Measurements from ENCODE around the gene CDK13.

CDK13 gene

DNA sequence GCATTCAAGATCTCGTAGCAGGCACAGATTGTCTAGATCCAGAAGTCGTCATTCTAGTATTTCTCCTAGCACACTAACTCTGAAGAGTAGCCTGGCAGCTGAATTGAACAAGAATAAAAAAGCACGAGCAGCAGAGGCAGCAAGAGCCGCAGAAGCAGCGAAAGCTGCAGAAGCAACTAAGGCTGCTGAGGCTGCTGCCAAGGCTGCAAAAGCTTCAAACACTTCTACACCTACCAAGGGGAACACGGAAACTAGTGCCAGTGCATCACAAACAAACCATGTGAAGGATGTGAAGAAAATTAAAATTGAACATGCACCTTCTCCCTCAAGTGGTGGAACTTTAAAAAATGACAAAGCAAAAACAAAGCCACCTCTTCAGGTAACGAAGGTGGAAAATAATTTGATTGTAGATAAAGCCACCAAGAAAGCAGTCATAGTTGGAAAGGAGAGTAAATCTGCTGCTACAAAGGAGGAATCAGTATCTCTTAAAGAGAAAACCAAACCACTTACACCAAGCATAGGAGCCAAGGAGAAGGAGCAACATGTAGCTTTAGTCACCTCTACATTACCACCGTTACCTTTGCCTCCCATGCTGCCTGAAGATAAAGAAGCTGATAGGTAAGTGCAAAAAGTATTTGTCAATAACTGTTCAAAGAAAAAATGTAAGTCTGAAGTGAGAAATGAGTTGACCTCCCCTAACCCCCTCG, 37.7 kb downstream of the CDK13 start:
- Histone ChIP-seq H2BK12ac (ENCODE audit: low read length in 2 of 2) (no peak overlapping the region), H2AFZ (ENCODE audit: low read depth, low read length) (no peak overlapping the region), H2AK5ac (ENCODE audit: low read length, severe bottlenecking) (no peak overlapping the region), H3K4me1 (ENCODE audit: control insufficient read depth, insufficient read depth, low read depth, low read length) (peaks cover 5% of the 10 kb centered on the region), H4K8ac (ENCODE audit: low read length) (no peak overlapping the region), H3K27ac (ENCODE audit: low read length, poor library complexity, severe bottlenecking) (no peak overlapping the region), H3K14ac (ENCODE audit: low read length in 2 of 2) (no peak overlapping the region), H3K9me3 (ENCODE audit: control insufficient read depth, low read length) (no peaks in the 10 kb centered on the region), H3K27me3 (ENCODE audit: control insufficient read depth in 1 of 2, insufficient read depth in 1 of 2, low read length in 2 of 2) (no peaks in the 10 kb centered on the region), H2BK5ac (ENCODE audit: low read depth, low read length, poor library complexity, severe bottlenecking) (no peak overlapping the region), H3K23ac (ENCODE audit: low read length in 2 of 2) (no peak overlapping the region), H3K18ac (ENCODE audit: low read depth in 1 of 2, low read length in 2 of 2) (no peak overlapping the region), H3K4me3 (ENCODE audit: insufficient read depth in 1 of 2, low read depth in 1 of 2, low read length in 2 of 2) (no peak overlapping the region), H2BK15ac (ENCODE audit: low read depth, poor library complexity, severe bottlenecking) (no peak overlapping the region), H3K79me1 (replicated peaks; ENCODE audit: low read length, poor library complexity, severe bottlenecking) (peaks cover 9% of the 10 kb centered on the region), H3K9ac (ENCODE audit: low read length) (no peak overlapping the region), H3K4ac (ENCODE audit: low read depth in 1 of 2, low read length in 2 of 2) (no peak overlapping the region), H4K91ac (ENCODE audit: low read length) (no peak overlapping the region), H3K36me3 (ENCODE audit: control insufficient read depth in 1 of 2, insufficient read depth in 2 of 2, low read depth in 1 of 2, low read length in 2 of 2) (peaks cover 12 to 29% of the 10 kb centered on the region in 2 experiments), H2BK120ac (ENCODE audit: low read depth, low read length) (no peak overlapping the region), H3K4me2 (ENCODE audit: low read length, poor library complexity, severe bottlenecking) (no peak overlapping the region)
- 95% methylated on average over 5 of the region's 9 CpGs for WGBS
- DNase-seq, result no peak

DNA sequence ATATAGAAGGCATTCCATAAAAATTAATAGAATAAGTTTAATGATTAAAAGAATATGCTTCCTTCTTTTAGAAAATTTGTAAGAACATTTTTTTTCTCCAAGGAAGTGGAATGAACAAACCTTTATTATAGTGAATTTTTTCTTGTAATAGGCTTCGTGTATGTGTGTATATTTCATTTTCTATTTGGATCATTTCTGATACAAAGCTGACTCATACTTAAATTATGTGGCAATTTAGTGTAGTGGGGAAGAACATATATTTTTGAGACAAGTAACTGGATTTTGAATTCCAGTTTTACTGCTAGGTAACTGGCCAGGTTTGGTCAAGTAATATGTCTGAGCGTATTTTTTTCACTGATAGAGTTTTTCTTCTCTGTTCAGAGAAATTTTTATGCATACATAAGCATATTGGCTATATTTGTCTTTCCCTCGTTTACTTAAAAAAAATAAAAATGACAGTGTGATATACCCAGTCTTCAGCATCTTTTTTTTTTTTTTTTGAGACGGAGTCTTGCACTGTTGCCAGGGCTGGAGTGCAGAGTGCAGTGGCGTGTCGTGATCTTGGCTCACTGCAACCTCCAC, 50.8 kb downstream of the CDK13 start:
- Histone ChIP-seq H3K27me3 (ENCODE audit: control insufficient read depth in 1 of 2, insufficient read depth in 1 of 2, low read length in 2 of 2) (no peaks in the 10 kb centered on the region), H2AFZ (ENCODE audit: low read depth, low read length) (no peak overlapping the region), H3K18ac (ENCODE audit: low read depth in 1 of 2, low read length in 2 of 2) (no peak overlapping the region), H3K23ac (ENCODE audit: low read length in 2 of 2) (no peak overlapping the region), H2BK15ac (ENCODE audit: low read depth, poor library complexity, severe bottlenecking) (no peak overlapping the region), H3K14ac (ENCODE audit: low read length in 2 of 2) (no peak overlapping the region), H3K9me3 (ENCODE audit: control insufficient read depth, low read length) (no peaks in the 10 kb centered on the region), H3K79me1 (replicated peaks; ENCODE audit: low read length, poor library complexity, severe bottlenecking) (peaks cover 10% of the 10 kb centered on the region), H2BK120ac (ENCODE audit: low read depth, low read length) (no peak overlapping the region), H3K27ac (ENCODE audit: low read length, poor library complexity, severe bottlenecking) (no peak overlapping the region), H3K4me1 (ENCODE audit: control insufficient read depth, insufficient read depth, low read depth, low read length) (peaks cover 4% of the 10 kb centered on the region), H3K4me2 (ENCODE audit: low read length, poor library complexity, severe bottlenecking) (no peak overlapping the region), H3K9ac (ENCODE audit: low read length) (no peak overlapping the region), H2AK5ac (ENCODE audit: low read length, severe bottlenecking) (no peak overlapping the region), H4K91ac (ENCODE audit: low read length) (no peak overlapping the region), H3K4me3 (ENCODE audit: insufficient read depth in 1 of 2, low read depth in 1 of 2, low read length in 2 of 2) (no peak overlapping the region), H3K36me3 (ENCODE audit: control insufficient read depth in 1 of 2, insufficient read depth in 2 of 2, low read depth in 1 of 2, low read length in 2 of 2) (peaks cover 2 to 46% of the 10 kb centered on the region in 2 experiments), H2BK5ac (ENCODE audit: low read depth, low read length, poor library complexity, severe bottlenecking) (no peak overlapping the region), H4K8ac (ENCODE audit: low read length) (no peak overlapping the region), H3K4ac (ENCODE audit: low read depth in 1 of 2, low read length in 2 of 2) (no peak overlapping the region), H2BK12ac (ENCODE audit: low read length in 2 of 2) (no peak overlapping the region)
- DNase-seq, result no peak
- WGBS, result 100% methylated on average over 5 of the region's 6 CpGs

DNA sequence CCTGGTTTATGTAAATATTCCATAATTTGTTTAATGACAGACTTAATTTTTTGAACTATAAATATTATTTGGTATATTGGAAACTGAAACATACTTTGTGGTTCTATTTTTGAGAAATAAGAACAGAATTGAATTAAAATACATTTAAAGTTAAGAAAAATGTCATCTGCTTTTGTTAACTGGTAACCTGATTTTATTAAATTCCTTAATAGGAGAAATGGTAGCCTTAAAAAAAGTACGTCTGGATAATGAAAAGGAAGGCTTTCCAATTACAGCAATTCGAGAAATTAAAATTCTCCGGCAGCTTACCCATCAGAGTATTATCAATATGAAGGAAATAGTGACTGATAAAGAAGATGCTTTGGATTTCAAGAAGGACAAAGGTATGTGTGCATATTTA, 51.6 kb downstream of the CDK13 start:
- Histone ChIP-seq H3K14ac (ENCODE audit: low read length in 2 of 2) (no peak overlapping the region), H2BK120ac (ENCODE audit: low read depth, low read length) (no peak overlapping the region), H3K18ac (ENCODE audit: low read depth in 1 of 2, low read length in 2 of 2) (no peak overlapping the region), H2AK5ac (ENCODE audit: low read length, severe bottlenecking) (no peak overlapping the region), H4K91ac (ENCODE audit: low read length) (no peak overlapping the region), H2BK5ac (ENCODE audit: low read depth, low read length, poor library complexity, severe bottlenecking) (no peak overlapping the region), H2AFZ (ENCODE audit: low read depth, low read length) (no peak overlapping the region), H3K4ac (ENCODE audit: low read depth in 1 of 2, low read length in 2 of 2) (no peak overlapping the region), H3K4me2 (ENCODE audit: low read length, poor library complexity, severe bottlenecking) (no peak overlapping the region), H2BK12ac (ENCODE audit: low read length in 2 of 2) (no peak overlapping the region), H2BK15ac (ENCODE audit: low read depth, poor library complexity, severe bottlenecking) (no peak overlapping the region), H3K79me1 (replicated peaks; ENCODE audit: low read length, poor library complexity, severe bottlenecking) (peaks cover 10% of the 10 kb centered on the region), H3K9ac (ENCODE audit: low read length) (no peak overlapping the region), H3K27ac (ENCODE audit: low read length, poor library complexity, severe bottlenecking) (no peak overlapping the region), H3K23ac (ENCODE audit: low read length in 2 of 2) (no peak overlapping the region), H4K8ac (ENCODE audit: low read length) (no peak overlapping the region), H3K36me3 (ENCODE audit: control insufficient read depth in 1 of 2, insufficient read depth in 2 of 2, low read depth in 1 of 2, low read length in 2 of 2) (peaks cover 2 to 46% of the 10 kb centered on the region in 2 experiments), H3K4me3 (ENCODE audit: insufficient read depth in 1 of 2, low read depth in 1 of 2, low read length in 2 of 2) (no peak overlapping the region), H3K9me3 (ENCODE audit: control insufficient read depth, low read length) (no peaks in the 10 kb centered on the region), H3K27me3 (ENCODE audit: control insufficient read depth in 1 of 2, insufficient read depth in 1 of 2, low read length in 2 of 2) (no peaks in the 10 kb centered on the region), H3K4me1 (ENCODE audit: control insufficient read depth, insufficient read depth, low read depth, low read length) (peaks cover 7% of the 10 kb centered on the region)
- 94% methylated on average over 3 of the region's 3 CpGs for WGBS
- DNase-seq, result no peak

DNA sequence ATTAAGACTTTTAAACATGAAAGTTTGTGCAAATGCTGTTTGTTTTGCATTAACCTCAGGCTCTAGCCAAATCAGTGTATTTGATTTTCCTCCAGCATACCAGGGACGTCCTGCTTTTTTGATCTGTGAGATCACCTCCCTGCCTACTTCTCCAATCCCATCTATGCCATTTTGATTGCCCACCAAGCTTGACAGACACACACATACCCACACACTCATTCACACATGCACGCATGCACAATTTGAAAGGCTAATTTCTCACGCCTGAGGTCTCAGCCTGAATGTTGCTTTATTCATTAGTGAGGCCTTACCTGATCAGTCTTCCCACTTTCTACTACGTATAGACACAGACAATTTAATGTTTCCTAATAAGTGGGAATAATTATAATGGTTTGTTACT, 53.5 kb downstream of the CDK13 start:
- no peak overlapping the region for H2BK5ac ChIP-seq (ENCODE audit: low read depth, low read length, poor library complexity, severe bottlenecking)
- H4K8ac ChIP-seq (ENCODE audit: low read length), result no peak overlapping the region
- no peak overlapping the region for H3K23ac ChIP-seq (ENCODE audit: low read length in 2 of 2)
- no peak for DNase-seq
- H2AK5ac ChIP-seq (ENCODE audit: low read length, severe bottlenecking), result no peak overlapping the region
- no peak overlapping the region for H3K4me2 ChIP-seq (ENCODE audit: low read length, poor library complexity, severe bottlenecking)
- peaks cover 2 to 38% of the 10 kb centered on the region in 2 experiments for H3K36me3 ChIP-seq (ENCODE audit: control insufficient read depth in 1 of 2, insufficient read depth in 2 of 2, low read depth in 1 of 2, low read length in 2 of 2)
- H3K4me1 ChIP-seq (ENCODE audit: control insufficient read depth, insufficient read depth, low read depth, low read length), result peaks cover 7% of the 10 kb centered on the region
- no peak overlapping the region for H3K27ac ChIP-seq (ENCODE audit: low read length, poor library complexity, severe bottlenecking)
- H3K4ac ChIP-seq (ENCODE audit: low read depth in 1 of 2, low read length in 2 of 2), result no peak overlapping the region
- no peak overlapping the region for H2BK120ac ChIP-seq (ENCODE audit: low read depth, low read length)
- no peak overlapping the region for H3K18ac ChIP-seq (ENCODE audit: low read depth in 1 of 2, low read length in 2 of 2)
- no peaks in the 10 kb centered on the region for H3K9me3 ChIP-seq (ENCODE audit: control insufficient read depth, low read length)
- H3K14ac ChIP-seq (ENCODE audit: low read length in 2 of 2), result no peak overlapping the region
- H3K27me3 ChIP-seq (ENCODE audit: control insufficient read depth in 1 of 2, insufficient read depth in 1 of 2, low read length in 2 of 2), result no peaks in the 10 kb centered on the region
- no peak overlapping the region for H2AFZ ChIP-seq (ENCODE audit: low read depth, low read length)
- no peak overlapping the region for H3K9ac ChIP-seq (ENCODE audit: low read length)
- H3K4me3 ChIP-seq (ENCODE audit: insufficient read depth in 1 of 2, low read depth in 1 of 2, low read length in 2 of 2), result no peak overlapping the region
- no peak overlapping the region for H4K91ac ChIP-seq (ENCODE audit: low read length)
- no peak overlapping the region for H2BK12ac ChIP-seq (ENCODE audit: low read length in 2 of 2)
- peaks cover 9% of the 10 kb centered on the region for H3K79me1 ChIP-seq (replicated peaks; ENCODE audit: low read length, poor library complexity, severe bottlenecking)
- 93% methylated on average over 3 of the region's 4 CpGs for WGBS
- no peak overlapping the region for H2BK15ac ChIP-seq (ENCODE audit: low read depth, poor library complexity, severe bottlenecking)

Data from mesenchymal stem cell (in vitro differentiated cells and primary cell).